Kidney (tissue), 14 donors: ENCODE results near the gene MYRIP. TPM values are rescaled to one million over a fixed set of nuclear protein-coding genes. Genes with fewer than 3 reads are reported as not detected.

Experiments
- DNase-seq, 5 donors: peaks; one replicate each; pipeline ENCODE4 v3.0.0-alpha.2; 2013 to 2020
- FAIRE-seq: peaks from 2 replicates; lab custom pipeline; 2012; peaks lifted over from hg19 to GRCh38; lab: Jason Lieb, UNC
- H3K27ac ChIP-seq, 2 donors: one replicate each; pipeline ENCODE4 v1.7.0; 2013; ENCODE audit warnings: low read depth in 2 of 2, low read length in 2 of 2, inconsistent platforms in 1 of 2
- H3K27me3 ChIP-seq: one replicate; pipeline ENCODE4 v1.7.1; 2013; ENCODE audit warnings: low read length, inconsistent platforms; ENCODE audit not compliant: control insufficient read depth, insufficient read depth
- H3K36me3 ChIP-seq, 3 donors: one replicate each; pipeline versions ENCODE4 v1.7.0 to v1.7.1; 2013; ENCODE audit warnings: low read length in 3 of 3, control low read depth in 1 of 3, inconsistent platforms in 1 of 3; ENCODE audit not compliant: insufficient read depth in 3 of 3, control insufficient read depth in 2 of 3
- H3K4me1 ChIP-seq, 3 donors: one replicate each; pipeline versions ENCODE4 v1.7.0 to v1.7.1; 2013; ENCODE audit warnings: low read length in 3 of 3, inconsistent platforms in 1 of 3, low read depth in 1 of 3; ENCODE audit not compliant: control insufficient read depth in 2 of 3, insufficient read depth in 2 of 3
- H3K4me3 ChIP-seq, 3 donors: one replicate each; pipeline versions ENCODE4 v1.7.0 to v1.8.1; 2013; ENCODE audit warnings: low read length in 3 of 3, control low read depth in 1 of 3, inconsistent platforms in 1 of 3
- H3K9ac ChIP-seq, 3 donors: one replicate each; pipeline versions ENCODE4 v1.7.0 to v1.7.1; 2013; ENCODE audit warnings: low read length in 3 of 3, control low read depth in 1 of 3, inconsistent platforms in 1 of 3
- H3K9me3 ChIP-seq, 3 donors: one replicate each; pipeline versions ENCODE4 v1.7.0 to v1.7.1; 2013; ENCODE audit warnings: low read length in 3 of 3, control low read depth in 1 of 3, inconsistent platforms in 1 of 3; ENCODE audit not compliant: control insufficient read depth in 2 of 3, insufficient read depth in 1 of 3
- intact Hi-C: fragments of 100-400 bp; cut with DNase I; formaldehyde crosslinking; loops from one replicate; pipeline ENCODE4 v1.11.1; 2022
- polyA plus RNA-seq: library from polyadenylated mRNA; stranded (reverse); fragments of 350-450 nt; fragmentation: Illumina TruSeq; extraction: RNeasy Lipid Tissue Mini Kit (QIAGEN cat#74804); gene quantifications from one replicate; pipeline ENCODE4 v1.2.3, GENCODE V29; 2014; ENCODE audit warnings: low read depth, low replicate concordance; ENCODE audit not compliant: insufficient read depth
- total RNA-seq: library from RNA; stranded (reverse); fragmentation: NEBNext Ultra II Directional; extraction: Animal tissue kit (Norgen Biotek cat#: 25700); gene quantifications from one replicate; pipeline ENCODE4 v1.2.1, GENCODE V29; 2021
- TF ChIP-seq, protein P1 (sequence below): IDR thresholded peaks from 3 replicates; pipeline ENCODE4 v1.5.1; 2012; ENCODE audit warnings: mild to moderate bottlenecking, moderate library complexity, borderline replicate concordance; ENCODE audit not compliant: insufficient read depth; ENCODE audit errors: extremely low read depth
- donor health status: control.
- donor health status: control.
- donor health status: control.
- donor health status: control.
- donor health status: control.
- donor health status: DM: yes; HTN: yes; CAD: no.
- donor health status: Normal renal cell carcinoma (clear cell type).

The MYRIP gene
- total and polyA plus RNA-seq, 2 donors from 2014 or later, result 0.92 to 6.6 TPM

DNA sequence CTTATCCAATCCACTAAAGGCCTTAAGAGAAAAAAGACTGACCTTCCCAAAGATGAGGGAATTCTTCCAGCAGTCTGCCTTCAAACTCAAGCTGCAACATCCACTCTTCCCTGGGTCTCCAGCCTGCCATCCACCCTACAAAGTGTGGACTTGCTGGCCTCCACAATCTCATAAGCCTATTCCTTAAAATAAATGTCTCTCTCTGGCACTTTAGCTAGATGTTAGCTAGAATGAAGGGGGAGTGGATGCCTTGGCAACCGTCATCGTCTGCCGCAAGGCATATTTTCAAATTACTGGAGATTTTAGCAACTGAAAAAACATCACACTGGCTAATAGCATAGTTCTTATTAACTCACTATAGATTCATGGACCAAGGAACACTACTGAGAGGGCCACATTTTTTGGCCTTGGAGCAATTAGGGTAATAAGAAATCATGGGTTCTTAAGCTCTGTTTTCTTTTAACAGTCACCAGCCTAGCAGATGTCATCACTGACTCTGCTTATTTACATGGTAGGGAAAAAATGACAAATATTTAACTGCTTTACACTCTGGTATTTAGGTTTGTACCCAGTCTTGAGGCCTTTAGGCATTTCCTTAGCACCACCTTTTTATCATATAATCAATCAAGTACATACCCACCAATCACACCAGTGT is 245.3 kb downstream of the MYRIP start:
- Histone ChIP-seq H3K9ac (no peak overlapping the region), H3K9me3 (peaks cover 0 to 13% (median 2%) of the 10 kb centered on the region in 3 donors), H3K4me3 (no peak overlapping the region), H3K36me3 (no peaks in the 10 kb centered on the region), H3K27me3 (no peaks in the 10 kb centered on the region), H3K27ac (no peak overlapping the region), H3K4me1 (no peaks in the 10 kb centered on the region)
- intact Hi-C loops, result no loop called here
- DNase-seq, result no peak
- TF ChIP-seq, protein P1, sequence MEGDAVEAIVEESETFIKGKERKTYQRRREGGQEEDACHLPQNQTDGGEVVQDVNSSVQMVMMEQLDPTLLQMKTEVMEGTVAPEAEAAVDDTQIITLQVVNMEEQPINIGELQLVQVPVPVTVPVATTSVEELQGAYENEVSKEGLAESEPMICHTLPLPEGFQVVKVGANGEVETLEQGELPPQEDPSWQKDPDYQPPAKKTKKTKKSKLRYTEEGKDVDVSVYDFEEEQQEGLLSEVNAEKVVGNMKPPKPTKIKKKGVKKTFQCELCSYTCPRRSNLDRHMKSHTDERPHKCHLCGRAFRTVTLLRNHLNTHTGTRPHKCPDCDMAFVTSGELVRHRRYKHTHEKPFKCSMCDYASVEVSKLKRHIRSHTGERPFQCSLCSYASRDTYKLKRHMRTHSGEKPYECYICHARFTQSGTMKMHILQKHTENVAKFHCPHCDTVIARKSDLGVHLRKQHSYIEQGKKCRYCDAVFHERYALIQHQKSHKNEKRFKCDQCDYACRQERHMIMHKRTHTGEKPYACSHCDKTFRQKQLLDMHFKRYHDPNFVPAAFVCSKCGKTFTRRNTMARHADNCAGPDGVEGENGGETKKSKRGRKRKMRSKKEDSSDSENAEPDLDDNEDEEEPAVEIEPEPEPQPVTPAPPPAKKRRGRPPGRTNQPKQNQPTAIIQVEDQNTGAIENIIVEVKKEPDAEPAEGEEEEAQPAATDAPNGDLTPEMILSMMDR, result no peak
- no peak for FAIRE-seq

DNA sequence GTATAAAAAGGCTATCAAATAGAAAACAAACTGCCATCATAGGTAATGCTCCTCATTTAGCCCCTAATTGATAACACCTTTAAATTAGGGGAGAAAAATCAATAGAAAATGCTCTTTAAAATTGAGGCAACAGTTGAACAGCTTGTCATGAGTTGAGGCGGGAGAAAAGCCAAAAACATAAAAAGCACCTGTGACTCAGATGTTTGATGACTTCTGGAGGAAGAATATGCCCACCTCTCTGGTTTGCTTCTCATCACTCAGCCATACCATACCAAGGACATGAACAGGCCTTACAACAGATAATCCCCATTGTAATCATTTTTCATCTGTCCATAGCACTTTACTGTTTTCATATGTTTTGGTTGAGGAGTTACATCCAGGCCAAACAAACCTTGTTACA is 246.0 kb downstream of the MYRIP start:
- no peaks in the 10 kb centered on the region for H3K27me3 ChIP-seq
- intact Hi-C loops, result no loop called here
- no peaks in the 10 kb centered on the region for H3K4me1 ChIP-seq
- no peak overlapping the region for H3K27ac ChIP-seq
- no peaks in the 10 kb centered on the region for H3K36me3 ChIP-seq
- no peak for FAIRE-seq
- no peak for DNase-seq
- TF ChIP-seq, protein P1, result no peak
- peaks cover 0 to 7% (median 0%) of the 10 kb centered on the region in 3 donors for H3K9me3 ChIP-seq
- H3K9ac ChIP-seq, result no peak overlapping the region
- no peak overlapping the region for H3K4me3 ChIP-seq

DNA sequence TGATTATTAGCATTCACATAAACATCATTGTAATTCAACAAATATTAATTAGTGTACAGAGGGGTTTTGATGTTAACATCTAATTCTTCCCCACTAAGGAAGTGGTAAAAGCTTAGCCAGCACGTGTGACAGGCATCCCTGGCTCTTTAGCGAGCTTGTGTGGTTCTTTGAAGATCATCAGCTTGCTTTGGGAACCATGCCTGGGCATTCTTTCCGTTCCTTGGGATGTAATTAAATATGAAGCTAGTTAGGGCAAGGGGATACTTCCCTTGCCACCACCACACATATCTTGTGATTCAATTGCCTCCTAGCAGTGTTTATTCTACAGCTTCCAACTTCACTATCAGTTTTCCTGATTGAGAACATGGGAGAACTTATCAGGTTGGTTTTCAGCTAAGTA is 246.5 kb downstream of the MYRIP start:
- Histone ChIP-seq H3K27me3 (no peaks in the 10 kb centered on the region), H3K9me3 (peaks cover 0 to under 1% (median 0%) of the 10 kb centered on the region in 3 donors), H3K27ac (no peak overlapping the region), H3K4me1 (no peaks in the 10 kb centered on the region), H3K4me3 (no peak overlapping the region), H3K36me3 (no peaks in the 10 kb centered on the region), H3K9ac (no peak overlapping the region)
- TF ChIP-seq, protein P1, result no peak
- DNase-seq, result no peak
- intact Hi-C loops, result no loop called here
- no peak for FAIRE-seq
